HG03457 (cell line): Measurements from ENCODE around the gene SETDB1.
"Not testable (repeated sequence)": the region's sequence is repeated elsewhere in the genome, so short reads cannot be mapped to it uniquely, and the experiment has no call there.

Experiments used
- ATAC-seq: cut with Tn5 transposase; IDR thresholded peaks from one replicate; pipeline ENCODE4 v1.9.1; 2021; ENCODE audit warnings: moderate number of reproducible peaks; ENCODE audit not compliant: unreplicated experiment

SETDB1 gene

GRCh38 chr1:150926097-150926741 is at the start of gene SETDB1:
SETDB1 (plus strand) TSS chr1:150926363; CDS start chr1:150927715, 1,352 bp downstream.
- peak; percentile 67 for ATAC-seq

DNA sequence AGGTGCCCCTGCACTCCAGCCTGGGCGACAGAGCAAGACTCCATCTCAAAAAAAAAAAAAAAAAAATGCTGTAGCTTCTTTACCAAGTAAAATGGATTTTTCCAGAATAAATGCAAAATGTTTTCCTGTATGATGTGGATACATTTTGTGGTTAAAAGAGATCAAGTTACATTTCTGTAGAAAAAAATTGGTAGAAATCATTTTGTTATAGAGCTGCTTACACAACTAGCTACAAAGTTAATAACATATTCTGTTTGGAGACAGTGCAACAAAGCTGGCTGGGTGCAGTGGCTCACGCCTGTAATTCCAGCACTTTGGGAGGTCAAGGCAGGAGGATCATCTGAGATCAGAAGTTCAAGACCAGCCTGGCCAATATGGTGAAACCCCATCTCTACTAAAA is 47.2 kb upstream of the SETDB1 start:
- not testable (repeated sequence) for ATAC-seq

GRCh38 chr1:150881331-150882070 is 44.7 kb upstream of the SETDB1 start:
- no peak for ATAC-seq

- ATAC-seq = not testable (repeated sequence)
Observed at GRCh38 chr1:150883121-150883520, 43.0 kb upstream of the SETDB1 start.

- ATAC-seq = no peak
Observed at GRCh38 chr1:150887018-150887417, 39.1 kb upstream of the SETDB1 start, which contains the start of gene CTXND2. CTXND2 (plus strand) TSS chr1:150887136; CDS start chr1:150912315, 25,179 bp downstream.

DNA sequence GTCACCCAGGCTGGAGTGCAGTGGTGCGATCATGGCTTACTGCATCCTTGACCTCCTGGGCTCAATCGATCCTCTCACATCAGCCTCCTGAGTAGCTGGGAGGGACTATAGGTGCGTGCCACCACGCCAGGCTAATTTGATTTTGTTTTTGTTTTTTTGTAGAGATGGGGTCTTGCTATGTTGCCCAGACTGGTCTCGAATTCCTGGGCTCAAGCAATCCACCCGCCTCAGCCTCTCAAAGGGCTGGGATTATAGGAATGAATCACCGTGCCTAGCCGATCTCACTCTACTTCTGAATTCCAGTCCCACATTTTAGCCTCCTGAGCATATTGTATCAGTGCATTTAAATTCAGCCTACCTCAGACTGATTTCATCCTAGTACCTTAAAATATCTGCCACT is 37.4 kb upstream of the SETDB1 start:
- ATAC-seq = no peak

DNA sequence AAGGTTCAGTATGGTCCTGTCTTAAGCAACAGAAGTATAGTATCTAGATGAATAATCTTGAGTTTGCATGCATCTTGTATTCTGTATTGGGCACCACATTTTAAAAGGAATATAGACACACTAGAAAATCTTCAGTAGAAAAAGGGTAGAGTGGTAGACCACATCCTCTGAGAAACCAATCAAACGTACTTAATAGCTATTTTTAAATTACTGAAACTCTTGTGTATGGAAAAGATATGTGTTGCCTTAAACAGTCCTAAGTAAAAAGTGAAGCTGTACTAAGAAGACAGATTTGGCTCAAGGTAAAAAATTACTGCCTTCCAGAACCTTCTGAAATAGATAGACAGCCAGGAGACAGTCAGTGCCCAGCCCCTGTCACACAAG is 36.1 kb upstream of the SETDB1 start:
- no peak for ATAC-seq

DNA sequence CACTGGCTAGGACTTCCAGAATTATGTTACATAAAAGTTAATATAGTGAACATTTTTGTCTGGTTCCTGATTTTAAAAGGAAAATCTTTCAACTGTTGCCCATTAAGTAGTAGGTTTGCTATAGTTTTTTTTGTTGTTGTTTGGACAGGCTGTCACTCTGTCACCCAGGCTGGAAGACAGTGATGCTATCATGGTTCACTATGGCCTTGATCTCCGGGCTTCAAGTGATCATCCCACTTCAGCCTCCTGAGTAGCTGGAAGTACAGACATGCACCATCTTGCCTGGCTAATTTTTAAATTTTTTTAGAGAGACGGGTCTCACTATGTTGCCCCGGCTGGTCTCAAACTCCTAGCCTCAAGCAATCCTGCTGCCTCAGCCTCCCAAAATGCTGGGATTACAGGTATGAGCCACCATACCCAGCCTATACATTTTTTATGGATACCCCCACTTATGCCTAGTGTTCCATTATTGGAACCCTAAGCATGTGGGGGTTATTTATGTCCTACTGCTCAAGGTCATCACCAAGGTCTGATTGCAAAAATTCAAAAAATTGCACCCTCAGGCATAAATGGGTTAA is 32.7 kb upstream of the SETDB1 start:
- no peak for ATAC-seq

GRCh38 chr1:150895618-150896017 is 30.5 kb upstream of the SETDB1 start:
- ATAC-seq = no peak

- ATAC-seq = not testable (repeated sequence)
Observed at GRCh38 chr1:150899795-150900194, 26.4 kb upstream of the SETDB1 start.

DNA sequence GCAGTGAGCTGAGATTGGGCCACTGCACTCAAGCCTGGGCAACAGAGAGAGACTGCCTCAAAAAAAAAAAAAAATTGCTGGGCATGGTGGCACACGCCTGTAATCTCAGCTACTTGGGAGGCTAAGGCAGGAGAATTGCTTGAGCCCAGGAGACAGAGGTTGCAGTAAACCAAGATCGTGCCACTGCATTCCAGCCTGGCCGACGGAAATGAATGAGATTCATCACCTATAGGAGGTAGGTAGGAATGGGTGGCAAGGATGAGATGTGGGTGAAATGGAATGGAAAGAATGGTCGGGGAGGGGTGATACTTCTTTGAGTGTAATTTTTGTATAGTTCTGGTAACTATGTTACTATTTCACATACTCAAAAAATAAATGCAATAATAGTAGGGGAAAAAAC is 23.8 kb upstream of the SETDB1 start:
- ATAC-seq = no peak

- ATAC-seq = no peak
Observed at GRCh38 chr1:150902751-150903150, 23.4 kb upstream of the SETDB1 start.

- no peak for ATAC-seq
Observed at GRCh38 chr1:150905301-150905700, 20.9 kb upstream of the SETDB1 start.

- no peak for ATAC-seq
Observed at GRCh38 chr1:150906329-150906728, 19.8 kb upstream of the SETDB1 start.

DNA sequence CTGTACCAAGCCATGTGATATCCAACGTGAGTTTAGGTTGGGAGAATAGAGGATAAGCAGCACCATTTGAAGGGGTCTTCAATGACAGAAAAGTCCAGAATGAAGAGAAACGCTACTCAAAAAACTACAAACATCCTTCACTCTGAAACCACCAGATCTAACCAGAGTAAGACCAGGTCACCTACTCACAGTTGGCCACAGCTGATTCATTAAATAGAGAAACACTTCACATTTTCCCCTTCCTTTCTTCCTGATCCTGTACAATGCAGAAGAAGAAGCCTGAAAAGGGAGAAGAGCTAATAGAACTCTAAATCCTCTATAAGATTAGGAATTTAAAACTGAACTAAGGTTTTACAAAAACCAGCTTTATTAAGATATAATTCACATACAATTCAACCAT is 19.4 kb upstream of the SETDB1 start:
- ATAC-seq = no peak

- no peak for ATAC-seq
Observed at GRCh38 chr1:150909585-150910180, 16.5 kb upstream of the SETDB1 start.

DNA sequence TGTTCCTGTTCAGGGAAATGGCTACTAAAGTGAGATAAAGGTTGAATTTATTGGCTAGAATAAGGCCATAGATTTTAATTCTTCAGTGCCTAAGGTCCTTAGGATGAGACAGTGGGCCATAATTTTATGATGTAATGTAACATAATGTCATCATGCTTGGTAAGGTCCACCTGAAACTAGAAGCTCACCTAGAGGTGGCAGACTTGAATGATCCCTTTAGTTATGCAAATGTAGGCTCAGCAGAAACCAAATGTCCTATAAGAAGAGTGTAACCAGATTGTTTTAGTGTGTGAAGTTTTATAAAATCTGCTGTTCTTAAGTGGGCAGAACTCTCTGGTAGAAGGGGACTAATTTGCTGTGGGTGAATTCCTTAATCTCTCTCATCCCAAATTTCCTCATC is 13.5 kb upstream of the SETDB1 start:
- no peak for ATAC-seq

DNA sequence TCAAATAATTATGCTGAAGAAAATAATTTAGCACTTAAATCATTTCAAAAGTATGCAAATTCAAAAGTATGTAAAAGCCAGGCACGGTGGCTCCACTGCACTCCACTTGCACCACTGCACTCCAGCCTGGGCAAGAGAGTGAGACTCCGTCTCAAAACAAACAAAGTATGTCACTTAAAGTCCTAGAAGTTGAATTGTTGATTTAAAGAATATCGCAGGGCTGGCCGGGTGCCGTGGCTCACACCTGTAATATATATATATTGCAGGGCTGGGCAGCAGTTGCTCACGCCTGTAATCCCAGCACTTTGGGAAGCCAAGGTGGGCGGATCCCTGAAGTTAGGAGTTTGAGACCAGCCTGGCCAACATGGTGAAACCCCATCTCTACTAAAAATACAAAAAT is 8.8 kb upstream of the SETDB1 start:
- no peak for ATAC-seq

DNA sequence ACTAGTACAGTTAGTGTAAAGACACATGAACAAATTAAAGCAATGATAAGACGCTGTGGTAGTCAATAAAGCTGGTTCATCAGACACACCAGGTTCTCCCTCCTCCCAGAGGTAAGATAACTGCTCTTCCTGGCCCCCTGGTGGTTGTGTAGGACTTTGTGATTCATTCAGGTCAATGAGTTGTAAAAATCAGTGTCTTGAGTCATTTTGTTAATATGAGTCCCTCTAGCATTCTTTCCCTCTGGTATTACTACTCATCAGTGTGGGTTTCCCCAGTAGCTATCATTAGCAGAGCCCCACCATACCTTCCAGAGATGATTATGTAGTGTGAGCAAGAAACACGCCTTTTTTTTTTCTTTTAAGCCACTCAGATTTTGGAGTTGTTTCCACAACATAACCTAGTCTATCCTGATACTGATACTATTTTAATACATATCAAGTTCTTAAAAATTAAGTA is 3.6 kb upstream of the SETDB1 start:
- no peak for ATAC-seq

DNA sequence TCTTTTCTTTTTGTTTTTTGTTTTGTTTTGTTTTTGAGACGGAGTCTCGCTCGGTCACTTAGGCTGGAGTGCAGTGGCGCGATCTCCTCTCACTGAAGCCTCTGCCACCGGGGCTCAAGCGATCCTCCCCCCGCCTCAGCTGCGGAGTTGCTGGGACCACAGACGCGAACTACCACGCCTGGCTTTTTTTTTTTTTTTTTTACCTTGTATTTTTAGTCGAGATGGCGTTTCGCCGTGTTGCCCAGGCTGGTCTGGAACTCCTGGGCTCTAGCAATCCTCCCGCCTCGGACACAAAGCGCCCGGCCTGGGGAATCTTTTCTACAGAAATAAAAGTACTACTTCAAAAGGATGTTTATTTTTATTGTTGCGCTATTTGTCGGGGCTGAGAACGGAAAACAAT is 1.1 kb upstream of the SETDB1 start:
- ATAC-seq = no peak

- no peak for ATAC-seq
Observed at GRCh38 chr1:150927624-150928023, 1.5 kb downstream of the SETDB1 start.

DNA sequence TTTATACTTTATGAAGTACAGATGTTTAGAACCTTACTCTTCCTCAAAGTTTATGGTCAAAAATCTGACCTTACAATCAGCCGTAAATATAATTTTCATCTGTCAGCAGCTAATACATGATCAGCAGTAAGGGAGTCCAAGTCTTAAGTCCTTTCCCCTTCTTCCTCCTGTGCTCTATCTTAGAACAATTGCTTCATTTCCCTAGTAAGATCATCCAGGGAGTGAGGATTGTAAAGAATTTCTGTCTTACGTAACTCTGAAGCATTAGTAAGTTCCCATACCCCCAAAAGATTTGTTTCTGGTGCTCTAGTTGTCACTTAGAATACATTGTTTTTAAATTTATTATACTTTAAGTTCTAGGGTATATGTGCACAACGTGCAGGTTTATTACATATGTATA is 2.1 kb downstream of the SETDB1 start:
- no peak for ATAC-seq
